Right lobe of liver (tissue), 4 donors: Measurements from ENCODE around the gene PGM2L1.

ENCODE experiments used
- CTCF ChIP-seq, 4 donors: fragments of 200-600 bp in 3 of 4; fragments of 450-650 bp in 1 of 4; IDR thresholded peaks; one replicate each; pipeline versions ENCODE4 v1.5.1 to v1.8.0; 2016 to 2022; ENCODE audit warnings: antibody characterized with exemption in 4 of 4, mild to moderate bottlenecking in 2 of 4
- POLR2A ChIP-seq: fragments of 450-650 bp; IDR thresholded peaks from one replicate; pipeline ENCODE4 v1.6.1; 2017; ENCODE audit warnings: antibody characterized with exemption, mild to moderate bottlenecking
- donor health status: DM: no; HTN: no; CAD: no.
- donor health status: DM: no; HTN: no; CAD: no.
- donor health status: DM: no; HTN: yes; CAD: no.

- no peak for TF ChIP-seq CTCF (IDR thresholded peaks at IDR 0.05)
- TF ChIP-seq POLR2A, result no peak
Observed at GRCh38 chr11:74288161-74288560, 110.1 kb downstream of the PGM2L1 start.
